ENCODE results near the gene CTIF.

- TF ChIP-seq CTCF (IDR thresholded peaks at IDR 0.05) = no peak
- no peak for TF ChIP-seq POLR2AphosphoS5 (IDR thresholded peaks at IDR 0.05; ENCODE audit: insufficient read depth in 1 of 2, low read depth in 1 of 2)
Observed at GRCh38 chr18:48754559-48754958, 215.7 kb downstream of the CTIF start.
